SK-N-DZ (cell line): Measurements from ENCODE around the gene VPS25.

Source experiments
- DNase-seq: peaks from one replicate; pipeline ENCODE4 v3.0.0-alpha.2; 2015; ENCODE audit warnings: low spot score

The VPS25 gene

DNA sequence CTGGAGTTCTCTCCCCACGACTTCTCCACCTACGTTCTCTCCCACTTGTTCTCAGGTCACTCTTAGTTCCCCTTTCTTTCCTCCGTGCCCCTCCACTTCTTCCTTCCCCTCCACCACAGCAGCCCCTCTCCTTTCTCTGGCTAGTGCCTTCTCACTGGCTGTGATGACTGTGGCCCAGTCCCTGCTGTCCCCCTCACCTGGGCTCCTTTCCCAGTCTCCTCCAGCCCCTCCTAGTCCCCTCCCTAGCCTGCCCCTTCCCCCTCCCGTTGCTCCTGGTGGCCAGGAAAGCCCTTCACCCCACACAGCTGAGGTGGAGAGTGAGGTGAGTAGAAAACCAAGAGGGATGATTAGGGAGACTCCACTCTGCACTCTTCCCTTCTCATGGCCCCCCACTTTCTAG, 21.8 kb downstream of the VPS25 start:
- no peak for DNase-seq

DNA sequence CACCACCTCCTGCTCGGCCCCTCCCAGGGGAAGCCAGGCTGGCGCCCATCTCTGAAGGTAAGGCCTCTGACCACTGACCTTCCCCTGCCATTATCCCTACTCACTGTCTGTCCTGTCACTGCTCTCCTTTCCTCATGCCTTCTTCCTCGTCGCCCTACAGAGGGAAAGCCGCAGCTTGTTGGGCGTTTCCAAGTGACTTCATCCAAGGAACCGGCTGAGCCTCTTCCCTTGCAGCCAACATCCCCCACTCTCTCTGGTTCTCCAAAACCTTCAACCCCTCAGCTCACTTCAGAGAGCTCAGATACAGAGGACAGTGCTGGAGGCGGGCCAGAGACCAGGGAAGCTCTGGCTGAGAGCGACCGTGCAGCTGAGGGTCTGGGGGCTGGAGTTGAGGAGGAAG, 22.2 kb downstream of the VPS25 start:
- DNase-seq, result no peak

DNA sequence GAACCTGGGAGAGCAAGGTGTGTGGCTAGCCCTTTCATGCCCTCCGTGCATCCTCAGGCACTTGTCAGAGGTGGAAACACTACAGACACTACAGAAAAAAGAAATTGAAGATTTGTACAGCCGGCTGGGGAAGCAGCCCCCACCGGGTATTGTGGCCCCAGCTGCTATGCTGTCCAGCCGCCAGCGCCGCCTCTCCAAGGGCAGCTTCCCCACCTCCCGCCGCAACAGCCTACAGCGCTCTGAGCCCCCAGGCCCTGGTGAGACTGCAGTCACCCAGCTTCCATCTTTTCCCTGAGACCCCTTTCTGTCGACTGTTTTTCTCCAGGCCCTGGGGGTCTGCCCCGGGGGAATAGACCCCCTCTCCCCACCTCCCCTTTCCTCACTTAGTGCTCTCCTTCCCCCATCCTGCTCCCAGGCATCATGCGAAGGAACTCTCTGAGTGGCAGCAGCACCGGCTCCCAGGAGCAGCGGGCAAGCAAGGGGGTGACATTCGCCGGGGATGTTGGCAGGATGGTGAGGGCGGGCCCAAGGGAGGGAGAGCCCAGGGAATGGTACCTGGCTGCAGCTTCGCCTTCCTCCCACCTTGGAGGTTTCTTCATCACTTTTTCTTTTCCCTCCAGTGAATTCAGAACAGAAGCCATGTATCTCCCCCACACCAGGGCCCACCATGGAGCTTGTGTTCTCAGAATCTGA, 23.0 kb downstream of the VPS25 start:
- DNase-seq, result no peak

- DNase-seq, result no peak
These were observed 24.1 kb downstream of the VPS25 start for GRCh38 chr17:42797067-42798007.

- DNase-seq, result no peak
These were observed 24.7 kb downstream of the VPS25 start for GRCh38 chr17:42798011-42798382.

- DNase-seq, result peak; percentile 92
These were observed 25.4 kb downstream of the VPS25 start, which contains the start of the genes CNTD1 and COA3 for GRCh38 chr17:42798383-42799380. Gene CNTD1, plus strand, starts transcription at chr17:42798861. Its CDS starts 207 bp downstream, at chr17:42799068. Gene COA3, minus strand, starts transcription at chr17:42798704. Its CDS starts 23 bp downstream, at chr17:42798681.

GRCh38 chr17:42803074-42803883, 30.0 kb downstream of the VPS25 start:
- no peak for DNase-seq

DNA sequence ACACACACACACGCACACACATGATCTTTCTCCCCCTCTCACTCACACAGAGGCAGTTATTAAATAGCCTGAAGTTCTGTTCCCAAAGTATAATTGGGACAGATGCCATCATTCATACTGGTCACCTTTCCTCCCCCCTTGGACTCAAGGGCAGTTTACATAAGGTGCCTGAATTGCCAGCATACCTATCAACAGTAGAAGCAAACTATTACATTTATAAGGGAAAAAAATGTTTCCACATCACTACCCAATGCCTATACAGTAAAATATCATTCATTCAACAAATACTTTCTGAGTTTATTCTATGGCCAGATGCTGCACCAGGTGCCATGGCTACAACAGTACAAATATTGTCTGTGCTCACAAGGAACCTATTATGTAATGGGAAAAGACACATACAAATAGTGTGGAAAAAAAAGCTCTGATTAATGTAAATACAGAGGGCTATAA, 31.7 kb downstream of the VPS25 start:
- DNase-seq, result no peak

- DNase-seq, result no peak
These were observed 33.0 kb downstream of the VPS25 start for GRCh38 chr17:42806249-42806648.

DNA sequence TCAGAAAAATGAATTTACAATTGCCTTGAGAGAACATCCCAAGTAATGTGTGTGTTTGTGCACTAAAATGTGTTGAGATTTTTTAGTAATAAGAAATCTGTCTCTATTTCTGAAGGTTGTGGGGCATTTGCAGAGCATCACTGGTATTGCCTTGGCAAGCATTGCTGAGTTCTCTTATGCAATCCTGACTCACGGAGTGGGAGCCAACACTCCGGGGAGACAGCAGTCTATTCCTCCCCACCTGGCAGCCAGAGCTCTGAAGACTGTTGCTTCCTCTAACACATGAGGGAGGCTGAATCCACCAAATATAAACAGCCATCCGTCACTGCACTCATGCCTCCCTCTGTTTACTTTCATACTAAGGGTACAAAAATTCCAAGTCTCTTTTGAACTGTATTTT, 36.0 kb downstream of the VPS25 start:
- DNase-seq, result no peak

GRCh38 chr17:42814633-42815399, 41.6 kb downstream of the VPS25 start:
- no peak for DNase-seq

- no peak for DNase-seq
These were observed 44.6 kb downstream of the VPS25 start for GRCh38 chr17:42817866-42818265.

- DNase-seq, result no peak
These were observed 45.1 kb downstream of the VPS25 start for GRCh38 chr17:42818379-42818778.

- DNase-seq, result peak; percentile 62
These were observed 46.8 kb downstream of the VPS25 start for GRCh38 chr17:42819939-42820535.

- DNase-seq, result no peak
These were observed 47.9 kb downstream of the VPS25 start for GRCh38 chr17:42821176-42821575.

DNA sequence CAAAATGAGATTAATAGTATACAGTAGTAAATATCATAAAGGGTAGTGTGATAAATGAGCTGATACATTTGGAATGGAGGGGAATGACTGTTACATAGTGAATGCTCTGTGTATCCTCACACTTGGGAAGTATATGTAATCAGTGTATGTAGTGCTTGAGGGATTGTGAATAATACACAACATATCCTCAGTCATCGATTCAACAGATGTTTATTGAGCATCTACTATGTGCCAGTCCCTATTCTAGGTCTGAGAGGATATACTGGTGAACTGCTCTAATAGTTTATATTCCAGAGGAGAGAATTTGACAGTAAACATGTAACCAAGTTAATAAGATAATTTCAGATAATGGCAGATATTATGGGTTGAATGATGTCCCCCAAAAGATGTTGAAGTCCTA, 54.2 kb downstream of the VPS25 start:
- no peak for DNase-seq
